A549 (cell line): ENCODE results near the gene UBE2E2. TPM values are rescaled to one million over a fixed set of nuclear protein-coding genes. Genes with fewer than 3 reads are reported as not detected.

ENCODE experiments used
- ATAC-seq, 2 experiments: fragments of 200-7000 bp in 1 of 2; fragments of >200 bp in 1 of 2; cut with Nextera tagmentation in 1 of 2; cut with Tn5 transposase in 1 of 2; 3 replicates each; pipeline versions ENCODE4 v1.8.0 to v1.9.1; 2018 to 2020; ENCODE audit warnings: mild to moderate bottlenecking in 1 of 2, moderate library complexity in 1 of 2
- CTCF ChIA-PET: fragments of 300-600 bp; sonication (Branson Sonifier 250); formaldehyde crosslinking; extraction: SDS; loops from one replicate; lab custom pipeline; 2021; ENCODE audit warnings: antibody characterized with exemption, inconsistent platforms; lab: Yijun Ruan, JAX
- POLR2A ChIA-PET: fragments of 350-600 bp; formaldehyde crosslinking; extraction: SDS; loops from one replicate; lab custom pipeline; 2021; ENCODE audit warnings: antibody characterized with exemption, inconsistent platforms; lab: Yijun Ruan, JAX
- DNase-seq, 2 experiments: peaks; one replicate each; pipeline versions ENCODE4 v3.0.0 to v3.0.0-alpha.2; 2011 to 2016; ENCODE audit warnings: low read depth in 1 of 2, low spot score in 1 of 2
- FAIRE-seq: peaks from 2 replicates; lab custom pipeline; 2011; peaks lifted over from hg19 to GRCh38; lab: Jason Lieb, UNC
- H3K27ac ChIP-seq, 2 experiments: fragments of >200 bp; sonication (Bioruptor Twin); formaldehyde crosslinking; 3 replicates each; pipeline ENCODE4 v1.5.1; 2016 to 2017
- H3K4me1 ChIP-seq: fragments of >200 bp; sonication (Bioruptor Twin); formaldehyde crosslinking; 3 replicates; pipeline ENCODE4 v1.6.1; 2016
- H3K4me2 ChIP-seq: fragments of >200 bp; sonication (Bioruptor Twin); formaldehyde crosslinking; 3 replicates; pipeline ENCODE4 v1.6.1; 2016
- H3K4me3 ChIP-seq: fragments of >200 bp; sonication (Bioruptor Twin); formaldehyde crosslinking; 3 replicates; pipeline ENCODE4 v1.5.1; 2016
- H3K9me3 ChIP-seq: fragments of >200 bp; sonication (Bioruptor Twin); formaldehyde crosslinking; 3 replicates; pipeline ENCODE4 v1.6.1; 2016
- BHLHE40 ChIP-seq: IDR thresholded peaks from 2 replicates; pipeline ENCODE4 v1.6.1; 2012; ENCODE audit warnings: low read depth, low read length, inconsistent platforms
- CBX2 ChIP-seq: fragments of 200-600 bp; sonication (generic); IDR thresholded peaks from 2 replicates; pipeline ENCODE4 v1.6.1; 2016; ENCODE audit warnings: low read depth, mild to moderate bottlenecking, borderline replicate concordance
- CEBPB ChIP-seq, 2 experiments: fragments of >200 bp in 1 of 2; sonication (Bioruptor Twin) in 1 of 2; formaldehyde crosslinking in 1 of 2; IDR thresholded peaks; 2 replicates each; pipeline ENCODE4 v1.6.1; 2012 to 2016
- CHD2 ChIP-seq: fragments of 150-350 bp; IDR thresholded peaks from 2 replicates; pipeline ENCODE4 v1.6.1; 2014; ENCODE audit warnings: low read length; ENCODE audit not compliant: partially characterized antibody
- EHF ChIP-seq: fragments of 250-450 bp; sonication (Bioruptor Pico); IDR thresholded peaks from 2 replicates; pipeline ENCODE4 v1.5.0; 2020; ENCODE audit warnings: mild to moderate bottlenecking
- FOXS1 ChIP-seq: fragments of 250-450 bp; sonication (Bioruptor Pico); IDR thresholded peaks from 2 replicates; pipeline ENCODE4 v1.5.0; 2020; ENCODE audit warnings: mild to moderate bottlenecking, moderate library complexity
- GATA3 ChIP-seq: IDR thresholded peaks from 2 replicates; pipeline ENCODE4 v1.6.1; 2012; ENCODE audit warnings: borderline replicate concordance
- HDAC2 ChIP-seq: fragments of 200-600 bp; sonication (generic); IDR thresholded peaks from 2 replicates; pipeline ENCODE4 v1.6.1; 2016
- HEYL ChIP-seq: fragments of 250-450 bp; sonication (Bioruptor Pico); IDR thresholded peaks from 2 replicates; pipeline ENCODE4 v1.8.0; 2021; ENCODE audit warnings: mild to moderate bottlenecking, moderate library complexity
- HOXB13 ChIP-seq: fragments of 250-450 bp; sonication (Bioruptor Pico); IDR thresholded peaks from 2 replicates; pipeline ENCODE4 v1.5.0; 2020; ENCODE audit warnings: low read depth, mild to moderate bottlenecking, moderate library complexity
- KDM5A ChIP-seq: fragments of 200-600 bp; sonication (generic); IDR thresholded peaks from 2 replicates; pipeline ENCODE4 v1.6.1; 2016; ENCODE audit warnings: antibody characterized with exemption, mild to moderate bottlenecking
- MAZ ChIP-seq: fragments of 150-350 bp; IDR thresholded peaks from 2 replicates; pipeline ENCODE4 v1.6.1; 2014; ENCODE audit warnings: antibody characterized with exemption, low read depth, low read length, borderline replicate concordance
- NFE2L2 ChIP-seq: fragments of 150-350 bp; conservative IDR thresholded peaks from 2 replicates; pipeline ENCODE4 v1.6.1; 2014; ENCODE audit warnings: low read length
- POLR2A ChIP-seq: IDR thresholded peaks from 2 replicates; pipeline ENCODE4 v1.6.1; 2012; ENCODE audit warnings: mild to moderate bottlenecking, low read length
- RAD21 ChIP-seq, 2 experiments: fragments of >200 bp in 1 of 2; sonication (Bioruptor Twin) in 1 of 2; formaldehyde crosslinking in 1 of 2; IDR thresholded peaks in 1 of 2; conservative IDR thresholded peaks in 1 of 2; 2 replicates in 1 of 2; 3 replicates in 1 of 2; pipeline ENCODE4 v1.6.1; 2012 to 2018; ENCODE audit warnings: inconsistent platforms in 1 of 2
- RFX5 ChIP-seq: fragments of 450-650 bp; IDR thresholded peaks from 2 replicates; pipeline ENCODE4 v1.7.1; 2014; ENCODE audit warnings: antibody characterized with exemption, mild to moderate bottlenecking, moderate library complexity
- TFCP2L1 ChIP-seq: fragments of 250-450 bp; sonication (Bioruptor Pico); IDR thresholded peaks from 2 replicates; pipeline ENCODE4 v1.5.0; 2021; ENCODE audit warnings: mild to moderate bottlenecking
- TP53 ChIP-seq: fragments of 250-450 bp; sonication (Bioruptor Pico); IDR thresholded peaks from 2 replicates; pipeline ENCODE4 v1.5.0; 2021; ENCODE audit warnings: mild to moderate bottlenecking, moderate library complexity
- ZFP36 ChIP-seq: fragments of 450-650 bp; IDR thresholded peaks from 2 replicates; pipeline ENCODE4 v1.6.1; 2014; ENCODE audit warnings: borderline replicate concordance; ENCODE audit not compliant: partially characterized antibody
- ZNF302 ChIP-seq: fragments of 250-450 bp; sonication (Bioruptor Pico); IDR thresholded peaks from 2 replicates; pipeline ENCODE4 v1.9.0; 2021; ENCODE audit warnings: inconsistent platforms, mild to moderate bottlenecking, moderate library complexity
- ZSCAN20 ChIP-seq: fragments of 250-450 bp; sonication (Bioruptor Pico); IDR thresholded peaks from 2 replicates; pipeline ENCODE4 v1.8.0; 2022; ENCODE audit warnings: mild to moderate bottlenecking, moderate library complexity
- WGBS: methylation state at CpG from one replicate; pipeline ENCODE4 v1.1.6; 2017; ENCODE audit errors: missing lambda C conversion rate; 5-methylcytosine and 5-hydroxymethylcytosine counted together
- polyA plus RNA-seq, 4 experiments: library from polyadenylated mRNA; depleted of rRNA in 3 of 4; stranded (reverse); fragments of >200 nt; fragmentation: RNase III in 1 of 4; extraction: RNeasy Plus Mini Kit Qiagen cat#74134 plus additional on column Dnase treatment in 1 of 4; gene quantifications; 2 replicates in 3 of 4; 3 replicates in 1 of 4; pipeline ENCODE4 v1.2.3, GENCODE V29; 2011 to 2017
- TF ChIP-seq, protein P1 (sequence below): fragments of >200 bp; sonication (Bioruptor Twin); formaldehyde crosslinking; IDR thresholded peaks from 3 replicates; pipeline ENCODE4 v1.6.1; 2016

UBE2E2 gene
- polyA plus RNA-seq, 2 of the 4 experiments (the other 2 are of a cell fraction) = 28.3 to 56.1 TPM

- ChIA-PET CTCF (interaction anchor here (1.5 kb wide), 1 partner anchor 19 kb away, joined by 5 read pairs; no protein-coding TSS in a partner anchor), POLR2A (no interaction called here)
- Histone ChIP-seq H3K9me3 (no peaks in the 10 kb centered on the region), H3K4me3 (no peak overlapping the region), H3K27ac (no peak overlapping the region), H3K4me2 (no peak overlapping the region), H3K4me1 (0 out of 3 replicates have a peak, but pooled peaks cover 7% of the 10 kb centered on the region)
- no peak for ATAC-seq
- FAIRE-seq = no peak
- DNase-seq = no peak
- TF ChIP-seq CBX2 (no peak), HDAC2 (no peak), RFX5 (no peak), EHF (CRISPR knock-in tag) (no peak), CHD2 (no peak), HEYL (CRISPR knock-in tag) (no peak), POLR2A (no peak), KDM5A (no peak), ZNF302 (no peak), TP53 (CRISPR knock-in tag) (no peak)
- TF ChIP-seq, protein P1, sequence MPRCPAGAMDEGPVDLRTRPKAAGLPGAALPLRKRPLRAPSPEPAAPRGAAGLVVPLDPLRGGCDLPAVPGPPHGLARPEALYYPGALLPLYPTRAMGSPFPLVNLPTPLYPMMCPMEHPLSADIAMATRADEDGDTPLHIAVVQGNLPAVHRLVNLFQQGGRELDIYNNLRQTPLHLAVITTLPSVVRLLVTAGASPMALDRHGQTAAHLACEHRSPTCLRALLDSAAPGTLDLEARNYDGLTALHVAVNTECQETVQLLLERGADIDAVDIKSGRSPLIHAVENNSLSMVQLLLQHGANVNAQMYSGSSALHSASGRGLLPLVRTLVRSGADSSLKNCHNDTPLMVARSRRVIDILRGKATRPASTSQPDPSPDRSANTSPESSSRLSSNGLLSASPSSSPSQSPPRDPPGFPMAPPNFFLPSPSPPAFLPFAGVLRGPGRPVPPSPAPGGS = no peak
- 85% methylated on average over 5 of the region's 5 CpGs for WGBS
Observed at GRCh38 chr3:23508464-23508863, 305.3 kb downstream of the UBE2E2 start.

- CTCF ChIA-PET = interaction anchor here (0.6 kb wide), 1 partner anchor 117 kb away, joined by 4 read pairs; no protein-coding TSS in a partner anchor
- POLR2A ChIA-PET = no interaction called here
- DNase-seq (no peak), ATAC-seq (no peak), FAIRE-seq (peak; percentile 23)
- no peak overlapping the region for H3K4me3 ChIP-seq
- WGBS = 86% methylated on average over 2 of the region's 2 CpGs
- no peak for TF ChIP-seq RAD21 (conservative IDR thresholded peaks at IDR 0.05 in 1 of 2, IDR thresholded peaks at IDR 0.05 in 1 of 2)
- no peak for TF ChIP-seq ZFP36
- TF ChIP-seq ZSCAN20 (CRISPR knock-in tag) = no peak
- TF ChIP-seq BHLHE40 = no peak
- TF ChIP-seq EHF (CRISPR knock-in tag) = no peak
- no peak for TF ChIP-seq ZNF302
- TF ChIP-seq KDM5A = no peak
- TF ChIP-seq, protein P1 = no peak
- TF ChIP-seq HOXB13 (CRISPR knock-in tag) = no peak
- TF ChIP-seq TFCP2L1 (CRISPR knock-in tag) = no peak
- TF ChIP-seq NFE2L2 = no peak
- no peak for TF ChIP-seq GATA3
- no peak for TF ChIP-seq MAZ
- no peak for TF ChIP-seq FOXS1 (CRISPR knock-in tag)
- no peak for TF ChIP-seq CEBPB (IDR thresholded peaks at IDR 0.05)
- no peaks in the 10 kb centered on the region for H3K9me3 ChIP-seq
- H3K27ac ChIP-seq = no peak overlapping the region
- H3K4me1 ChIP-seq = peaks cover 13% of the 10 kb centered on the region
- H3K4me2 ChIP-seq = no peak overlapping the region
Observed at GRCh38 chr3:23518441-23518840, 315.3 kb downstream of the UBE2E2 start.
